RCC 7860 (cell line): ENCODE data around the gene MBOAT2.

ENCODE experiments used
- DNase-seq: peaks from one replicate; pipeline ENCODE4 v3.0.0-alpha.2; 2015; ENCODE audit warnings: low spot score
- FAIRE-seq: peaks from 2 replicates; lab custom pipeline; 2012; peaks lifted over from hg19 to GRCh38; lab: Jason Lieb, UNC

Gene MBOAT2

GRCh38 chr2:9018534-9018933 lies 15.1 kb upstream of the MBOAT2 start:
- FAIRE-seq (no peak), DNase-seq (no peak)

- FAIRE-seq (no peak), DNase-seq (no peak)
These were observed 14.6 kb upstream of the MBOAT2 start for GRCh38 chr2:9018109-9018508.

- no peak for DNase-seq
- FAIRE-seq: no peak
These were observed 13.9 kb upstream of the MBOAT2 start for GRCh38 chr2:9017411-9017810.

- no peak for FAIRE-seq
- no peak for DNase-seq
These were observed 12.5 kb upstream of the MBOAT2 start for GRCh38 chr2:9015998-9016397.

- no peak for FAIRE-seq
- no peak for DNase-seq
These were observed 9.9 kb upstream of the MBOAT2 start for GRCh38 chr2:9013403-9013802.

GRCh38 chr2:9010866-9011265 lies 7.4 kb upstream of the MBOAT2 start:
- DNase-seq (no peak), FAIRE-seq (no peak)

- FAIRE-seq (no peak), DNase-seq (no peak)
These were observed 5.6 kb upstream of the MBOAT2 start for GRCh38 chr2:9008951-9009664.

GRCh38 chr2:9006368-9006767 lies 2.9 kb upstream of the MBOAT2 start:
- DNase-seq: no peak
- FAIRE-seq: no peak

- FAIRE-seq: no peak
These were observed 1.1 kb upstream of the MBOAT2 start for GRCh38 chr2:9004338-9005204.

GRCh38 chr2:9003366-9003615 lies 193 bp downstream of the MBOAT2 start:
- DNase-seq: no peak
- no peak for FAIRE-seq

More at GRCh38 chr2:9004338-9005204, 1.1 kb upstream of the MBOAT2 start:
- DNase-seq: peak; percentile 49

GRCh38 chr2:9002637-9003365 lies 683 bp downstream of the MBOAT2 start:
- DNase-seq: no peak
- no peak for FAIRE-seq

GRCh38 chr2:9002313-9002636 lies 1.2 kb downstream of the MBOAT2 start:
- no peak for FAIRE-seq
- DNase-seq: no peak

GRCh38 chr2:9001778-9002177 lies 1.7 kb downstream of the MBOAT2 start:
- FAIRE-seq (no peak), DNase-seq (no peak)

GRCh38 chr2:9001229-9001628 lies 2.3 kb downstream of the MBOAT2 start:
- DNase-seq (no peak), FAIRE-seq (no peak)

GRCh38 chr2:9000442-9000841 lies 3.0 kb downstream of the MBOAT2 start:
- DNase-seq: no peak
- no peak for FAIRE-seq

- DNase-seq (no peak), FAIRE-seq (no peak)
These were observed 3.7 kb downstream of the MBOAT2 start for GRCh38 chr2:8999797-9000196.

- no peak for FAIRE-seq
- no peak for DNase-seq
These were observed 4.4 kb downstream of the MBOAT2 start for GRCh38 chr2:8999102-8999446.

GRCh38 chr2:8998418-8999101 lies 4.9 kb downstream of the MBOAT2 start:
- FAIRE-seq (no peak), DNase-seq (no peak)

- FAIRE-seq (no peak), DNase-seq (no peak)
These were observed 5.9 kb downstream of the MBOAT2 start for GRCh38 chr2:8997631-8998030.

- DNase-seq: no peak
- FAIRE-seq: no peak
These were observed 6.4 kb downstream of the MBOAT2 start for GRCh38 chr2:8997108-8997507.

GRCh38 chr2:8996006-8996405 lies 7.5 kb downstream of the MBOAT2 start:
- FAIRE-seq (no peak), DNase-seq (no peak)

- no peak for FAIRE-seq
- DNase-seq: no peak
These were observed 9.1 kb downstream of the MBOAT2 start for GRCh38 chr2:8994386-8994785.
